ENCODE data around the gene KPNA3. TPM values are rescaled to one million over a fixed set of nuclear protein-coding genes. Genes with fewer than 3 reads are reported as not detected.

Gene KPNA3
- total RNA-seq, 1 donor from 2014 or later = 56.3 TPM

DNA sequence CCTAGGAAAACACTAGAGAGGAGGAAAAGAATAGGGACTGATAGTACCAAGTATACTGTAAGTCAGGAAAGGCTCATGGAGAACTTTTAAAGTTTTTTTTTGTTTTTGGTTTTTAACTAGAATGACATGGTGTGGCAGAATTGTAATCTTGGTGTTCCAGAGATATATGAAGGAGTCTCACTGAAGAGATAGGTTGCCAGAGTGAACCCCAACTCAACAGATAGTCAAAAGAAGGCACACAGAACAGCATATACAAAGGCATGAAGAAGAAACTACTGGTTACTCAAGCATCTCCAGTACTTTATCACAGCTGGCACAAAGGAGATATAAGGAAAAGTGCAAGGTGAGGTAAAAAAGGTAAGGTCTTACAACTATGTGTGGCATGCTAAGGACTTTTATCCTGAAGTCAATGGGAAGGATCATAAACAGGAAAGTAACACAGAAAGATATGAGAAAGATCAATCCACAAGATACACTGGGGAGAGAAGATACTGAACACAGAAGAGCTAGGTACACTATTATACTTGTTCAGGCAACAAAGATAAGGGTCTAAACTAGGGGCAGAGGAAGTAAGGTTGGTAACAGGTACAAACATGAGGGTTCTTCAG is 6.0 kb downstream of the KPNA3 start:
- Mint-ChIP-seq H3K27ac (no peak overlapping the region), H3K4me1 (ENCODE audit: low read depth) (peaks cover 56% of the 10 kb centered on the region), H3K9me3 (ENCODE audit: low read depth) (no peaks in the 10 kb centered on the region), H3K36me3 (ENCODE audit: insufficient read depth) (peaks cover 16% of the 10 kb centered on the region), H3K27me3 (no peaks in the 10 kb centered on the region), H3K4me3 (ENCODE audit: low read depth) (no peak overlapping the region)
- no peak for DNase-seq (ENCODE audit: low spot score, unreplicated experiment)
- TF ChIP-seq, protein P1, sequence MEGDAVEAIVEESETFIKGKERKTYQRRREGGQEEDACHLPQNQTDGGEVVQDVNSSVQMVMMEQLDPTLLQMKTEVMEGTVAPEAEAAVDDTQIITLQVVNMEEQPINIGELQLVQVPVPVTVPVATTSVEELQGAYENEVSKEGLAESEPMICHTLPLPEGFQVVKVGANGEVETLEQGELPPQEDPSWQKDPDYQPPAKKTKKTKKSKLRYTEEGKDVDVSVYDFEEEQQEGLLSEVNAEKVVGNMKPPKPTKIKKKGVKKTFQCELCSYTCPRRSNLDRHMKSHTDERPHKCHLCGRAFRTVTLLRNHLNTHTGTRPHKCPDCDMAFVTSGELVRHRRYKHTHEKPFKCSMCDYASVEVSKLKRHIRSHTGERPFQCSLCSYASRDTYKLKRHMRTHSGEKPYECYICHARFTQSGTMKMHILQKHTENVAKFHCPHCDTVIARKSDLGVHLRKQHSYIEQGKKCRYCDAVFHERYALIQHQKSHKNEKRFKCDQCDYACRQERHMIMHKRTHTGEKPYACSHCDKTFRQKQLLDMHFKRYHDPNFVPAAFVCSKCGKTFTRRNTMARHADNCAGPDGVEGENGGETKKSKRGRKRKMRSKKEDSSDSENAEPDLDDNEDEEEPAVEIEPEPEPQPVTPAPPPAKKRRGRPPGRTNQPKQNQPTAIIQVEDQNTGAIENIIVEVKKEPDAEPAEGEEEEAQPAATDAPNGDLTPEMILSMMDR (IDR thresholded peaks at IDR 0.05; ENCODE audit: unreplicated experiment) = no peak

DNA sequence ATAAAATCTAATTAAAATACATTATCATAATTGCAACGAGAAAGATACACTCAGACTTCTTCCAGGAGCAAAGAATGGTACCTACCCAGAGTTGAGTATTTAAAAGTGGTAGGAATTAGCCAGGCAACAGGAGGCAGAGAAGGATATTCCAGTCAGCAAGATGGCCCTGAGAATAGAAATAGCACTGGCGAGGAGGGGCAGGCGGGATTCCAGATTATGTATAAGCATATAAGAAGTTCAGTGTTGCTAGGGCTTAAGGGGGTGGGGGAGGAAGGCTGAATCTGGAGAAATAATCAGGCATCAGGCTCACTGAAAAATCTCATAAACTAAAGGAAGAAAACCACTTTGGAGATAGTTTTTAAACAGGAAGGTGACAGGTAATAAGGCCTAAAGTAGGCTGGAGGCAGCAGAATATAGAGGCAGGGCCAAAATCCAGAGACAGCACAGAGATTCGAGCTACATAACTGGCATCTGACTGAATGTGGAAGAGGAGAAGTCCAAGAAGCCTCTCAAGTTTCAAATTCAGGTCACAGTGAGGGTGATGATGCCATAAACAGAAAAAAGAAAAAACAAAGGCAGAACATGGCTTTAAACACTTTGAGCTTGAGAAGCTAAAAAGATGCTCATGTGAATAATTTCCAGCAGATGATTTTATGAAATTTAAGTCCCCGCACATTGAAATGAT is 7.5 kb downstream of the KPNA3 start:
- TF ChIP-seq, protein P1 (IDR thresholded peaks at IDR 0.05; ENCODE audit: unreplicated experiment) = no peak
- no peaks in the 10 kb centered on the region for H3K27me3 Mint-ChIP-seq
- H3K36me3 Mint-ChIP-seq (ENCODE audit: insufficient read depth) = peaks cover 16% of the 10 kb centered on the region
- H3K4me3 Mint-ChIP-seq (ENCODE audit: low read depth) = no peak overlapping the region
- DNase-seq (ENCODE audit: low spot score, unreplicated experiment) = no peak
- no peak overlapping the region for H3K27ac Mint-ChIP-seq
- H3K9me3 Mint-ChIP-seq (ENCODE audit: low read depth) = no peaks in the 10 kb centered on the region
- H3K4me1 Mint-ChIP-seq (ENCODE audit: low read depth) = peaks cover 50% of the 10 kb centered on the region

DNA sequence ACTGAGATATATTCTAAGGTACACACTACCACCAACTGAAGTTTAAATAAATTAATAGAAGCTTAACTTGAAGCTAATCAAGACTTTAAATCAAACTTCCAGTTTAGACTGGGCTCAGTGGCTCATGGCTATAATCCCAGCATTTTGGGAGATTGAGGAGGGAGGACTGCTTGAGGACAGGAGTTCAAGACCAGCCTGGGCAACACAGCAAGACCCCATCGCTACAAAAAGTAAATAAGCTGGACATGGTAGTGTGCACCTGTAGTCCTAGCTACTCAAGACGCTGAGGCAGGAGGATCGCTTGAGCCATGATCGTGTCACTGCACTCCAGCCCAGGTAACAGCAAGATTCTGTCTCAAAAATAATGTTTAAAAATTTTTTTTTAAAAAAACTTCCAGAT is 8.6 kb downstream of the KPNA3 start:
- peaks cover 45% of the 10 kb centered on the region for H3K4me1 Mint-ChIP-seq (ENCODE audit: low read depth)
- TF ChIP-seq, protein P1 (IDR thresholded peaks at IDR 0.05; ENCODE audit: unreplicated experiment) = no peak
- H3K36me3 Mint-ChIP-seq (ENCODE audit: insufficient read depth) = peaks cover 7% of the 10 kb centered on the region
- no peak for DNase-seq (ENCODE audit: low spot score, unreplicated experiment)
- H3K27ac Mint-ChIP-seq = peak overlapping the region; percentile 53
- H3K4me3 Mint-ChIP-seq (ENCODE audit: low read depth) = no peak overlapping the region
- no peaks in the 10 kb centered on the region for H3K27me3 Mint-ChIP-seq
- H3K9me3 Mint-ChIP-seq (ENCODE audit: low read depth) = no peaks in the 10 kb centered on the region

DNA sequence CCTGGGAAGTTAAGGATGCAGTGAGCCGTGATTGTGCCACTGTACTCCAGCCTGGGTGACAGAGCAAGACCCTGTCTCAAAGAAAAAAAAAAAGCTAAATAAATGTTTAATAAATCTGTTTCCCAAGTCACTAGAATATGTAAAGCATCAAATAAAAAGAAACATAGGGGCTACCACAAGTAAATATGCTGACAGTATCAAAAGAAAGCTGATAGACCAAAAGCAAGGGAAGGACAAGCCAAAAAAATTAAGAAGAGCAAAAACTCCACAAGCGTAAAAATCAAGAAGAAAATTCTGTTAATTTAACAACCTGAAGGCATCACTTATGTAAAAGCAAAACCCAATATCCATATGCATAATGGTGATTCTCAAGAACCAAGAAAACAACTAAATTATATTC is 9.7 kb downstream of the KPNA3 start:
- H3K4me3 Mint-ChIP-seq (ENCODE audit: low read depth) = no peak overlapping the region
- no peaks in the 10 kb centered on the region for H3K9me3 Mint-ChIP-seq (ENCODE audit: low read depth)
- TF ChIP-seq, protein P1 (IDR thresholded peaks at IDR 0.05; ENCODE audit: unreplicated experiment) = no peak
- no peaks in the 10 kb centered on the region for H3K27me3 Mint-ChIP-seq
- peaks cover 7% of the 10 kb centered on the region for H3K36me3 Mint-ChIP-seq (ENCODE audit: insufficient read depth)
- DNase-seq (ENCODE audit: low spot score, unreplicated experiment) = no peak
- H3K4me1 Mint-ChIP-seq (ENCODE audit: low read depth) = peaks cover 46% of the 10 kb centered on the region
- no peak overlapping the region for H3K27ac Mint-ChIP-seq

DNA sequence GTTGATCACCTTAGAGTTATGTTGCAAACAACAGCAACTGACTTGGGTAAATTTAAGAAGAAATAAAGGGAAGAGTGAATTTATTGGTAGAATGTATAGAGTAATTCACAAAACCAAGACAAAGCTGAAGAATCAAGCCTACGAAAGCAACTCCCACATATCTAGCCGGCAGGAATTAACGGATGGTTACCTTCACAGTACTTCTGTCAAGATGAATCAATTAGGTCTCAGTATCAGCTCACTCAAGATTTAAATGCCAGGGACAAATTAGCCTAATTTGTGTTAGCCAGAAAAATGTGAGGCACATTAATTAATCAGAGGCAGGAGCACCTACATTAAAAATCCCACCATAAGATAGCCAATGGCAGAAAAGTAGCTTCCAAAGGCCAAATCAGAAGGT is 10.7 kb downstream of the KPNA3 start:
- H3K27ac Mint-ChIP-seq = no peak overlapping the region
- TF ChIP-seq, protein P1 (IDR thresholded peaks at IDR 0.05; ENCODE audit: unreplicated experiment) = no peak
- peaks cover 48% of the 10 kb centered on the region for H3K4me1 Mint-ChIP-seq (ENCODE audit: low read depth)
- H3K36me3 Mint-ChIP-seq (ENCODE audit: insufficient read depth) = peaks cover 5% of the 10 kb centered on the region
- H3K27me3 Mint-ChIP-seq = no peaks in the 10 kb centered on the region
- no peak for DNase-seq (ENCODE audit: low spot score, unreplicated experiment)
- no peak overlapping the region for H3K4me3 Mint-ChIP-seq (ENCODE audit: low read depth)
- H3K9me3 Mint-ChIP-seq (ENCODE audit: low read depth) = no peaks in the 10 kb centered on the region

All from progenitor cell of endocrine pancreas (in vitro differentiated cells).